ENCODE data around the gene MEGF10. TPM values are rescaled to one million over a fixed set of nuclear protein-coding genes. Genes with fewer than 3 reads are reported as not detected.
A peak's percentile ranks its signal among the peaks of the same experiment; 100 is the strongest.

The MEGF10 gene
- total and polyA plus RNA-seq, 2 donors = 0.43 to 8.7 TPM

GRCh38 chr5:127441799-127442484 lies 151.3 kb downstream of the MEGF10 start:
- Histone ChIP-seq H3K4me3 (ENCODE audit: low read depth, low read length) (no peak overlapping the region), H3K4me1 (ENCODE audit: insufficient read depth) (no peaks in the 10 kb centered on the region), H3K27ac (ENCODE audit: low read depth) (no peak overlapping the region), H3K36me3 (ENCODE audit: insufficient read depth) (no peaks in the 10 kb centered on the region)
- 68% methylated on average over 4 of the region's 4 CpGs for WGBS
- DNase-seq (ENCODE audit: extremely low spot score) = no peak

DNA sequence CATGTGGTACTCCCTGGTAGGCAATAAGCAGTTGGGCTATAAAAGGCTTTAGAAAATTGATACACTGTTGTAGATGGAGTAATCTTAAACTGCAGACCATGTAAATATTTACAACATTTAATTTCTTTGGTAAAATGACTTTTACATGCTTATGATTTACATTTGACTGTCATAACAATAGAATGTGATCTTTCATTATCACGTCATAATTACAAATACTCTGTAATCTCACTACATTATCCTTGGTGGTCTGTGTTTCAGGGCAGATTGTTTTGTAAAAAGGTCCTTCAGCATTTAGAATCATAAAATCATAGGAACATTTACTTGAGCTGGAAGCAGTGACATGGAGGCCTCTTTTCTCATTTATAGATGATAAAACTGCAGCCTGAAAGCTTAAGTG lies 153.6 kb downstream of the MEGF10 start:
- Histone ChIP-seq H3K4me3 (ENCODE audit: low read depth, low read length) (no peak overlapping the region), H3K36me3 (ENCODE audit: insufficient read depth) (no peaks in the 10 kb centered on the region), H3K4me1 (ENCODE audit: insufficient read depth) (no peaks in the 10 kb centered on the region), H3K27ac (ENCODE audit: low read depth) (no peak overlapping the region)
- DNase-seq (ENCODE audit: extremely low spot score) = no peak
- WGBS = 65% methylated on average over 1 of the region's 1 CpG

DNA sequence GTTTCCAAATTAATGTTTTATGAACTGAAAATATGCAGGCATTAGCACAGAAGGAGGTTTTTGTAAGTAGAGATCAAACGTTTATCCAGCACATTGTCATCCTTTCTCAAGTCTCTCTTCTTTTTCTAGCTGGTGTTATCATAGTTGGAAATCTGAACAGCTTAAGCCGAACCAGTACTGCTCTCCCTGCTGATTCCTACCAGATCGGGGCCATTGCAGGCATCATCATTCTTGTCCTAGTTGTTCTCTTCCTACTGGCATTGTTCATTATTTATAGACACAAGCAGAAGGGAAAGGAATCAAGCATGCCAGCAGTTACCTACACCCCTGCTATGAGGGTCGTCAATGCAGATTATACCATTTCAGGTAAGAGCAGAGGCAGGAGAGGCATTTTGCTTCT lies 154.7 kb downstream of the MEGF10 start:
- no peak overlapping the region for H3K27ac ChIP-seq (ENCODE audit: low read depth)
- DNase-seq (ENCODE audit: extremely low spot score) = no peak
- no peak overlapping the region for H3K4me3 ChIP-seq (ENCODE audit: low read depth, low read length)
- no peaks in the 10 kb centered on the region for H3K36me3 ChIP-seq (ENCODE audit: insufficient read depth)
- H3K4me1 ChIP-seq (ENCODE audit: insufficient read depth) = no peaks in the 10 kb centered on the region
- 49% methylated on average over 4 of the region's 4 CpGs for WGBS

- no peaks in the 10 kb centered on the region for H3K36me3 ChIP-seq (ENCODE audit: insufficient read depth)
Observed at GRCh38 chr5:127446626-127447025, 156.0 kb downstream of the MEGF10 start.

DNA sequence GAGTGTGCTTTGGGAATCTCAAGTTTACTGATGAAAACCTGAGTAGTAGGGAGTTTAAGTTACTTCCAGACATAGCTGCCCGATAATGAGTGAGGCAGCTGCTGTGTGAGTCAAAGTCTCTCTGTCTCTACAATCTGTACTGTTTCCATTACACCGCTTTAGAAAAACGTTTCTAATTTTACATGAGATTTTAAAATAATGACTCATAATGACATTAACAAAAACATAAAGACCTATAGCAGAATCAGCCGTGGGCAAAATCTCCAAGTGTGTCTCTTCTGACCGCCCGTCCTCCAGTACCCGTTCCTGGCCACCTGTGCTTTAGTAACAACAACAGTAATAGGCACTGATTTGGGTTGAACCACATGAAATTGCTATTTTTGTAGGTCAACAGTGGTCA lies 157.2 kb downstream of the MEGF10 start:
- Histone ChIP-seq H3K36me3 (ENCODE audit: insufficient read depth) (no peaks in the 10 kb centered on the region), H3K4me1 (ENCODE audit: insufficient read depth) (no peaks in the 10 kb centered on the region), H3K27ac (ENCODE audit: low read depth) (no peak overlapping the region), H3K4me3 (ENCODE audit: low read depth, low read length) (no peak overlapping the region)
- no peak for DNase-seq (ENCODE audit: extremely low spot score)
- 62% methylated on average over 7 of the region's 7 CpGs for WGBS

More at GRCh38 chr5:127446626-127447025, 156.0 kb downstream of the MEGF10 start:
- Histone ChIP-seq H3K27ac (ENCODE audit: low read depth) (no peak overlapping the region), H3K4me1 (ENCODE audit: insufficient read depth) (no peaks in the 10 kb centered on the region), H3K4me3 (ENCODE audit: low read depth, low read length) (no peak overlapping the region)
- WGBS = 73% methylated on average over 2 of the region's 2 CpGs
- no peak for DNase-seq (ENCODE audit: extremely low spot score)

- no peak overlapping the region for H3K27ac ChIP-seq (ENCODE audit: low read depth)
- no peaks in the 10 kb centered on the region for H3K4me1 ChIP-seq (ENCODE audit: insufficient read depth)
- H3K4me3 ChIP-seq (ENCODE audit: low read depth, low read length) = no peak overlapping the region
- 86% methylated on average over 3 of the region's 3 CpGs for WGBS
- no peak for DNase-seq (ENCODE audit: extremely low spot score)
- no peaks in the 10 kb centered on the region for H3K36me3 ChIP-seq (ENCODE audit: insufficient read depth)
Observed at GRCh38 chr5:127450046-127450445, 159.4 kb downstream of the MEGF10 start.

DNA sequence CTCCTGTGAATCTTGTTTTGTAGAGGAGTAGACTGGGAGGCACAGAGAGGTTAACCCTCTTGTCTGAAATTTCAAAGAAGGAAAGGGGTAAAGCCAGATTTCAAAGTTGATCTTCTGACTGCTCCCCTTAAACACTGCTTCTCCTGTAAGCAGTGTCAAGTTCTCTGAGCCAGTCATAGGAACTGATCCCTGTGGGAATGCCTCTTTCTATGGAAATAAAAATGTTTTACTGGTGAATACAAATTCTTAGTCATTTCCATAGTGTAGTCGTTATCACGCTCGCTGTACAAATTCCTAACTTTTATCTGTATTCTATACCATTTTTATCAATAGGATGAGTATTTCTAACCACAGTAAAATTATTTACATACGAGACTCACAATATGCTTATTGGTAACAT lies 160.5 kb downstream of the MEGF10 start:
- Histone ChIP-seq H3K4me1 (ENCODE audit: insufficient read depth) (no peaks in the 10 kb centered on the region), H3K4me3 (ENCODE audit: low read depth, low read length) (no peak overlapping the region), H3K27ac (ENCODE audit: low read depth) (no peak overlapping the region), H3K36me3 (ENCODE audit: insufficient read depth) (no peaks in the 10 kb centered on the region)
- 96% methylated on average over 4 of the region's 4 CpGs for WGBS
- DNase-seq (ENCODE audit: extremely low spot score) = no peak

- H3K4me3 ChIP-seq (ENCODE audit: low read depth, low read length) = no peak overlapping the region
- H3K27ac ChIP-seq (ENCODE audit: low read depth) = no peak overlapping the region
- WGBS = 73% methylated on average over 4 of the region's 4 CpGs
- DNase-seq (ENCODE audit: extremely low spot score) = no peak
- H3K4me1 ChIP-seq (ENCODE audit: insufficient read depth) = no peaks in the 10 kb centered on the region
- no peaks in the 10 kb centered on the region for H3K36me3 ChIP-seq (ENCODE audit: insufficient read depth)
Observed at GRCh38 chr5:127452626-127453025, 162.0 kb downstream of the MEGF10 start.

DNA sequence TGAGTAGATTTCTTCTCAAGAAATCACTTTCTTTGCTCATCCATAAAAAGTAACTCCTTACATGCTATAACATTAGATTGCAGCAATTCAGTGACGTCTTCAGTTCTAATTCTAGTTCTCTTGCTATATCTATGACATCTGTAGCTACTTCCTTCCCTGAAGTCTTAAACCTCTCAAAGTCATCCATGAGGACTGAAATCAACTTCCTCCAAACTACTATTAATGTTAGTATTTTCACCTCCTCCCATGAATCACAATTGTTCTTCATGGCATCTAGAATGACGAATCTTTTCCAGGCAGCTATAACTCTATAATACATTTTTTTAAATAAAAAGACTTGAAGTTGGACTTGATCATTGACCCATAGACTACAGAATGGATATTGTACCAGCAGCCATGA lies 180.6 kb downstream of the MEGF10 start:
- H3K4me1 ChIP-seq (ENCODE audit: insufficient read depth) = no peaks in the 10 kb centered on the region
- H3K4me3 ChIP-seq (ENCODE audit: low read depth, low read length) = no peak overlapping the region
- H3K36me3 ChIP-seq (ENCODE audit: insufficient read depth) = no peaks in the 10 kb centered on the region
- no peak overlapping the region for H3K27ac ChIP-seq (ENCODE audit: low read depth)
- DNase-seq (ENCODE audit: extremely low spot score) = no peak
- WGBS = 60% methylated on average over 2 of the region's 2 CpGs

DNA sequence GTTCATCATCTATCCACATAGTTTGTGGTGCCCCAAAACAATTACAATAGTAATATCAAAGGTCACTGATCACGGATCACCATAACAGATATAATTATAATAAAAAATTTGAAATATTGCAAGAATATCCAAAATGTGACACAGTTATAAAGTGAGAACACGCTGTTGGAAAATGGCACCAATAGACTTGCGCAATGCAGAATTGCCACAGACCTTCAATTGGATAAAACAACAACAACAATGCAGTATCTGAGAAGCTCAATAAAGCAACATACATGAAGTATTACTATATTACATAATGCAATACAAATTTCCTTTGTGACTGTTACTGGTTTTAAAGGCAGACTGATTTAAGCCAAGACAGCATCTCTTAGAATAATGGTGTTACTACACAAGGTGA lies 182.1 kb downstream of the MEGF10 start:
- Histone ChIP-seq H3K4me1 (ENCODE audit: insufficient read depth) (no peaks in the 10 kb centered on the region), H3K27ac (ENCODE audit: low read depth) (no peak overlapping the region), H3K4me3 (ENCODE audit: low read depth, low read length) (no peak overlapping the region), H3K36me3 (ENCODE audit: insufficient read depth) (no peaks in the 10 kb centered on the region)
- DNase-seq (ENCODE audit: extremely low spot score) = no peak
- WGBS = 96% methylated on average over 3 of the region's 3 CpGs

GRCh38 chr5:127486471-127486870 lies 195.9 kb downstream of the MEGF10 start:
- no peak overlapping the region for H3K4me3 ChIP-seq (ENCODE audit: low read depth, low read length)
- no peak overlapping the region for H3K27ac ChIP-seq (ENCODE audit: low read depth)
- WGBS = 85% methylated on average over 4 of the region's 4 CpGs
- DNase-seq (ENCODE audit: extremely low spot score) = no peak
- no peaks in the 10 kb centered on the region for H3K4me1 ChIP-seq (ENCODE audit: insufficient read depth)
- no peaks in the 10 kb centered on the region for H3K36me3 ChIP-seq (ENCODE audit: insufficient read depth)

DNA sequence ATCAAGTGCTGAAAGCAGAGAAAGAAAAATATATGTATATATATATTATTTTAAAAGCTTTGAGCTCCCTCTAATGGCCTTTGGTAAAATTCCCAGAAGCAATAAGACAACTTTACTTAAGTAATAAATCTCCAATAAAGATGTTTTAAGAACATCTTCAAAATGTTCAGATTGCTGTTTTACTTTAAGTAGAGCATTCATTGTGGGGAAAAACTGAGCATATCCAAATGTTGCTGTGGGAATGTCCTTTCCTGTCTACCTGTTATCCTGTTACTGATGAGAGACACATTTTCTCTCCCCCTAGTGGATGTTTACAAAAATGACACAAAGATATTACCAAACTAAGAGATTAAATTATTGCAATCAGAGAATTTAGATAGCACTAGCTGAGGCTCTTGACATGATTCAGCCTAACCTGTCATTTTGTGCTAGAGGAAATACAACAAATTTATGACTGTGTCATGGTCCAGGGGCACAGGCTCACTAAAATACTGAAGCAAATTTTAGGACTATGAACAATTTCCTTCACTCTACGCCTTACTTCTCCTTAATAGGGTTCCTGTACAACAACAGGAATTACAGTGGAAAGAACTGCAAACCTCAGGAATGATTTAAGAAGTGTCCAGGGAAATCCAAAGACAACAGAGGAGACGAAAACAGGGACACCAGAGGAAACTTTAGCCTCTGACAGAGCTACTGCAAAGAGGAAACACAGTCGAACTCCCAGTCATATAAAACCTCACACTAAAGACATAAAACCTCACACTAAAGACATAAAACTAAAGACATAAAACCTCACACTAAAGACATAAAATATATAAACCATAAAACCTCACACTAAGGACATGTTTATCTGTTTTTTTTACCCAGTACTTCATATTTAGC lies 202.5 kb downstream of the MEGF10 start:
- Histone ChIP-seq H3K4me3 (ENCODE audit: low read depth, low read length) (no peak overlapping the region), H3K36me3 (ENCODE audit: insufficient read depth) (no peaks in the 10 kb centered on the region), H3K4me1 (ENCODE audit: insufficient read depth) (no peaks in the 10 kb centered on the region), H3K27ac (ENCODE audit: low read depth) (no peak overlapping the region)
- 56% methylated on average over 3 of the region's 3 CpGs for WGBS
- DNase-seq (ENCODE audit: extremely low spot score) = peak; percentile 17

- 62% methylated on average over 1 of the region's 1 CpG for WGBS
- H3K4me3 ChIP-seq (ENCODE audit: low read depth, low read length) = no peak overlapping the region
- DNase-seq (ENCODE audit: extremely low spot score) = no peak
- H3K4me1 ChIP-seq (ENCODE audit: insufficient read depth) = no peaks in the 10 kb centered on the region
- H3K27ac ChIP-seq (ENCODE audit: low read depth) = no peak overlapping the region
- H3K36me3 ChIP-seq (ENCODE audit: insufficient read depth) = no peaks in the 10 kb centered on the region
Observed at GRCh38 chr5:127498548-127498947, 208.0 kb downstream of the MEGF10 start.

GRCh38 chr5:127505905-127506304 lies 215.3 kb downstream of the MEGF10 start:
- no peaks in the 10 kb centered on the region for H3K36me3 ChIP-seq (ENCODE audit: insufficient read depth)
- 81% methylated on average over 2 of the region's 2 CpGs for WGBS
- no peak overlapping the region for H3K27ac ChIP-seq (ENCODE audit: low read depth)
- no peak for DNase-seq (ENCODE audit: extremely low spot score)
- H3K4me3 ChIP-seq (ENCODE audit: low read depth, low read length) = no peak overlapping the region
- H3K4me1 ChIP-seq (ENCODE audit: insufficient read depth) = no peaks in the 10 kb centered on the region
